HepG2 (cell line): ENCODE measurements around the gene AHR. TPM values are rescaled to one million over a fixed set of nuclear protein-coding genes. Genes with fewer than 3 reads are reported as not detected.
A peak's percentile ranks its signal among the peaks of the same experiment; 100 is the strongest.

ENCODE experiments used
- ATF1 ChIP-seq: IDR thresholded peaks from 2 replicates; pipeline ENCODE4 v1.6.1; 2016; ENCODE audit warnings: mild to moderate bottlenecking, control low read depth
- ESRRA ChIP-seq: sonication (generic); formaldehyde crosslinking; IDR thresholded peaks from 2 replicates; pipeline ENCODE4 v1.5.1; 2020; ENCODE audit warnings: mild to moderate bottlenecking, low read depth, missing genetic modification reagents
- FOSL2 ChIP-seq: sonication (generic); formaldehyde crosslinking; IDR thresholded peaks from 2 replicates; pipeline ENCODE4 v1.4.0; 2020; ENCODE audit warnings: missing genetic modification reagents
- GABPA ChIP-seq, 2 experiments: IDR thresholded peaks; 2 replicates each; pipeline ENCODE4 v1.6.1; 2011 to 2016; ENCODE audit warnings: low read depth in 2 of 2, low read length in 1 of 2, missing biosample characterization in 1 of 2, missing genetic modification characterization in 1 of 2
- HMG20A ChIP-seq: IDR thresholded peaks from 2 replicates; pipeline ENCODE4 v1.6.1; 2016; ENCODE audit warnings: borderline replicate concordance
- HNF4G ChIP-seq, 2 experiments: sonication (generic) in 1 of 2; formaldehyde crosslinking in 1 of 2; IDR thresholded peaks; 2 replicates each; pipeline versions ENCODE4 v1.4.0 to v1.6.1; 2011 to 2020; ENCODE audit warnings: borderline replicate concordance in 2 of 2, low read depth in 2 of 2, mild to moderate bottlenecking in 2 of 2, low read length in 1 of 2, missing genetic modification reagents in 1 of 2, moderate library complexity in 1 of 2
- IKZF4 ChIP-seq: sonication (generic); formaldehyde crosslinking; IDR thresholded peaks from 2 replicates; pipeline ENCODE4 v1.5.1; 2020; ENCODE audit warnings: borderline replicate concordance, mild to moderate bottlenecking, low read depth, missing genetic modification reagents; ENCODE audit errors: not compliant biosample characterization
- MATR3 ChIP-seq: sonication (generic); formaldehyde crosslinking; IDR thresholded peaks from 2 replicates; pipeline ENCODE4 v1.4.0; 2020; ENCODE audit warnings: missing genetic modification reagents
- NBN ChIP-seq: fragments of 450-650 bp; conservative IDR thresholded peaks from 2 replicates; pipeline ENCODE4 v1.6.1; 2017
- NCOA5 ChIP-seq: sonication (generic); formaldehyde crosslinking; IDR thresholded peaks from 2 replicates; pipeline ENCODE4 v1.4.0; 2020; ENCODE audit warnings: missing genetic modification reagents
- NFE2 ChIP-seq: sonication (generic); formaldehyde crosslinking; IDR thresholded peaks from 2 replicates; pipeline ENCODE4 v1.4.0; 2020; ENCODE audit warnings: missing genetic modification reagents
- PRMT3 ChIP-seq: sonication (generic); formaldehyde crosslinking; IDR thresholded peaks from 2 replicates; pipeline ENCODE4 v1.8.1; 2022; ENCODE audit warnings: low read depth, mild to moderate bottlenecking, moderate library complexity, missing genetic modification reagents, borderline replicate concordance
- PTBP1 ChIP-seq: fragments of 200-400 bp; formaldehyde crosslinking; IDR thresholded peaks from 2 replicates; pipeline ENCODE4 v1.6.1; 2018; ENCODE audit warnings: low read length, low read depth; ENCODE audit not compliant: poor library complexity, severe bottlenecking
- SMAD1 ChIP-seq: sonication (generic); formaldehyde crosslinking; IDR thresholded peaks from 2 replicates; pipeline ENCODE4 v1.4.0; 2020; ENCODE audit warnings: missing genetic modification reagents, low read depth, mild to moderate bottlenecking, borderline replicate concordance
- TARDBP ChIP-seq: sonication (generic); formaldehyde crosslinking; IDR thresholded peaks from 2 replicates; pipeline ENCODE4 v1.8.0; 2022; ENCODE audit warnings: mild to moderate bottlenecking, missing genetic modification reagents
- TMF1 ChIP-seq: sonication (generic); formaldehyde crosslinking; IDR thresholded peaks from 2 replicates; pipeline ENCODE4 v1.8.1; 2022; ENCODE audit warnings: low read depth, missing genetic modification reagents
- ZKSCAN5 ChIP-seq: sonication (generic); formaldehyde crosslinking; IDR thresholded peaks from 2 replicates; pipeline ENCODE4 v1.5.1; 2020; ENCODE audit warnings: mild to moderate bottlenecking, missing genetic modification reagents
- ZNF232 ChIP-seq: sonication (generic); formaldehyde crosslinking; IDR thresholded peaks from 2 replicates; pipeline ENCODE4 v1.4.0; 2020; ENCODE audit warnings: missing genetic modification reagents, borderline replicate concordance
- ZNF34 ChIP-seq: sonication (generic); formaldehyde crosslinking; IDR thresholded peaks from 2 replicates; pipeline ENCODE4 v1.4.0; 2020; ENCODE audit warnings: mild to moderate bottlenecking, missing genetic modification reagents, borderline replicate concordance
- ZNF451 ChIP-seq: sonication (generic); formaldehyde crosslinking; IDR thresholded peaks from 2 replicates; pipeline ENCODE4 v1.5.0; 2020; ENCODE audit warnings: mild to moderate bottlenecking, missing genetic modification reagents
- ZNF564 ChIP-seq: sonication (generic); formaldehyde crosslinking; IDR thresholded peaks from 2 replicates; pipeline ENCODE4 v1.8.1; 2023; ENCODE audit warnings: mild to moderate bottlenecking, missing genetic modification reagents
- ZNF567 ChIP-seq: sonication (generic); formaldehyde crosslinking; IDR thresholded peaks from 2 replicates; pipeline ENCODE4 v1.8.1; 2023; ENCODE audit warnings: mild to moderate bottlenecking, missing genetic modification reagents, borderline replicate concordance
- ZNF672 ChIP-seq: sonication (generic); formaldehyde crosslinking; IDR thresholded peaks from 2 replicates; pipeline ENCODE4 v1.8.1; 2022; ENCODE audit warnings: missing genetic modification reagents
- ZNF800 ChIP-seq: sonication (generic); formaldehyde crosslinking; IDR thresholded peaks from 2 replicates; pipeline ENCODE4 v1.4.0; 2020; ENCODE audit warnings: missing genetic modification reagents
- polyA plus RNA-seq, 8 experiments: library from polyadenylated mRNA; depleted of rRNA in 3 of 8; stranded (reverse) in 7 of 8; unstranded in 1 of 8; fragments of >200 nt; fragmentation: Illumina TruSeq in 4 of 8; extraction: Trizol in 4 of 8; gene quantifications; 2 replicates each; pipeline versions ENCODE4 v1.2.1 to v1.2.3, GENCODE V29; 2011 to 2016; ENCODE audit warnings: low read depth in 4 of 8, missing spikeins in 1 of 8, mixed read lengths in 1 of 8; ENCODE audit not compliant: insufficient read depth in 1 of 8
- total RNA-seq, 5 experiments: library from RNA; depleted of rRNA; stranded (reverse); fragments of >200 nt; fragmentation: Illumina TruSeq; extraction: Trizol; gene quantifications; 2 replicates each; pipeline ENCODE4 v1.2.3, GENCODE V29; 2016; ENCODE audit warnings: low read depth in 1 of 5
- TF ChIP-seq, protein P1 (sequence below): sonication (generic); formaldehyde crosslinking; IDR thresholded peaks from 2 replicates; pipeline ENCODE4 v1.5.0; 2020; ENCODE audit warnings: missing genetic modification reagents
- TF ChIP-seq, protein P2 (sequence below): sonication (generic); formaldehyde crosslinking; IDR thresholded peaks from 2 replicates; pipeline ENCODE4 v1.8.0; 2022; ENCODE audit warnings: missing genetic modification reagents, mild to moderate bottlenecking, inconsistent platforms, borderline replicate concordance

Gene AHR
- total and polyA plus RNA-seq, 2 of the 13 experiments (the other 11 are each of a cell fraction or from before 2014, with no cell fraction given), result 9.0 to 31.3 TPM

DNA sequence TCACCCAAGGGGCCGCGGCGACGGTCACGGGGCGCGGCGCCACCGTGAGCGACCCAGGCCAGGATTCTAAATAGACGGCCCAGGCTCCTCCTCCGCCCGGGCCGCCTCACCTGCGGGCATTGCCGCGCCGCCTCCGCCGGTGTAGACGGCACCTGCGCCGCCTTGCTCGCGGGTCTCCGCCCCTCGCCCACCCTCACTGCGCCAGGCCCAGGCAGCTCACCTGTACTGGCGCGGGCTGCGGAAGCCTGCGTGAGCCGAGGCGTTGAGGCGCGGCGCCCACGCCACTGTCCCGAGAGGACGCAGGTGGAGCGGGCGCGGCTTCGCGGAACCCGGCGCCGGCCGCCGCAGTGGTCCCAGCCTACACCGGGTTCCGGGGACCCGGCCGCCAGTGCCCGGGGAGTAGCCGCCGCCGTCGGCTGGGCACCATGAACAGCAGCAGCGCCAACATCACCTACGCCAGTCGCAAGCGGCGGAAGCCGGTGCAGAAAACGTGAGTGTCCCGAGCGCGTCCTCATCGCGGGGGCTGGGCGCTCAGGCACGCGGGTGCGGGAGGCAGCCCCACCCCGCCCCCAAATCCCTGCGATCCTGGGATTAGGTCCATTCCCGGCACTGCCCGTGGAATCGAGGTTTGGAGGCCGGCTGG is 509 bp downstream of the AHR start (continued):
- TF ChIP-seq, protein P1, sequence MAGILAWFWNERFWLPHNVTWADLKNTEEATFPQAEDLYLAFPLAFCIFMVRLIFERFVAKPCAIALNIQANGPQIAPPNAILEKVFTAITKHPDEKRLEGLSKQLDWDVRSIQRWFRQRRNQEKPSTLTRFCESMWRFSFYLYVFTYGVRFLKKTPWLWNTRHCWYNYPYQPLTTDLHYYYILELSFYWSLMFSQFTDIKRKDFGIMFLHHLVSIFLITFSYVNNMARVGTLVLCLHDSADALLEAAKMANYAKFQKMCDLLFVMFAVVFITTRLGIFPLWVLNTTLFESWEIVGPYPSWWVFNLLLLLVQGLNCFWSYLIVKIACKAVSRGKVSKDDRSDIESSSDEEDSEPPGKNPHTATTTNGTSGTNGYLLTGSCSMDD (CRISPR knock-in tag), result no peak
- TF ChIP-seq PRMT3 (CRISPR knock-in tag), result no peak
- no peak for TF ChIP-seq NBN
- no peak for TF ChIP-seq ZNF672 (CRISPR knock-in tag)
- no peak for TF ChIP-seq TARDBP (CRISPR knock-in tag)
- no peak for TF ChIP-seq NCOA5
- no peak for TF ChIP-seq HNF4G (IDR thresholded peaks at IDR 0.05; ENCODE audit: borderline replicate concordance, low read depth, low read length)
- no peak for TF ChIP-seq HNF4G (CRISPR knock-in tag; IDR thresholded peaks at IDR 0.05; ENCODE audit: borderline replicate concordance, low read depth)
- no peak for TF ChIP-seq GABPA (IDR thresholded peaks at IDR 0.05; ENCODE audit: low read depth, low read length)
- TF ChIP-seq GABPA (CRISPR knock-in tag; IDR thresholded peaks at IDR 0.05; ENCODE audit: low read depth), result no peak
- no peak for TF ChIP-seq NFE2 (CRISPR knock-in tag)
- no peak for TF ChIP-seq ZNF451 (CRISPR knock-in tag)
- TF ChIP-seq ZNF567 (CRISPR knock-in tag), result no peak
- no peak for TF ChIP-seq MATR3 (CRISPR knock-in tag)
- no peak for TF ChIP-seq FOSL2
- TF ChIP-seq HMG20A, result 0 out of 2 replicates have a peak, but pooled peaks have one; percentile 3
- TF ChIP-seq ESRRA (CRISPR knock-in tag), result peak; percentile 20; the same call in 1 of the 2 replicates
- no peak for TF ChIP-seq SMAD1 (CRISPR knock-in tag)
- no peak for TF ChIP-seq ZKSCAN5 (CRISPR knock-in tag)
- peak; percentile 91 for TF ChIP-seq TMF1
- no peak for TF ChIP-seq ZNF34
- TF ChIP-seq ZNF564, result 0 out of 2 replicates have a peak, but pooled peaks have one; percentile 17
- TF ChIP-seq ZNF800, result peak; percentile 26; the same call in 1 of the 2 replicates
- TF ChIP-seq PTBP1, result no peak
- no peak for TF ChIP-seq ZNF232 (CRISPR knock-in tag)
- TF ChIP-seq, protein P2, sequence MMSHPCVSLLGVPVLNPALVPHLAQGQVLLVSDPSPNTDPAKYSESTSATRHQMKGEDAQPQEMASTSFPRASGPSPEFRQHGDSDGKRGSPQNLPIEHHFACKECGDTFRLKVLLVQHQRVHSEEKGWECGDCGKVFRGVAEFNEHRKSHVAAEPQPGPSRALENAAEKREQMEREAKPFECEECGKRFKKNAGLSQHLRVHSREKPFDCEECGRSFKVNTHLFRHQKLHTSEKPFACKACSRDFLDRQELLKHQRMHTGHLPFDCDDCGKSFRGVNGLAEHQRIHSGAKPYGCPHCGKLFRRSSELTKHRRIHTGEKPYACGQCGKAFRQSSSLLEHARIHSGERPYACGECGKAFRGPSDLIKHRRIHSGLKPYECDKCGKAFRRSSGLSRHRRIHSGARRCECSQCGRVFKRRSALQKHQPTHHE (CRISPR knock-in tag), result no peak
- no peak for TF ChIP-seq ATF1 (CRISPR knock-in tag)
- TF ChIP-seq IKZF4, result peak; percentile 82
